HG02759 (cell line): ENCODE data around the gene EIPR1.

Experiments used
- ATAC-seq: cut with Tn5 transposase; IDR thresholded peaks from one replicate; pipeline ENCODE4 v1.9.1; 2021; ENCODE audit warnings: mild to moderate bottlenecking, moderate library complexity; ENCODE audit not compliant: unreplicated experiment

EIPR1 gene

GRCh38 chr2:3256605-3257004, 121.0 kb downstream of the EIPR1 start:
- no peak for ATAC-seq

- ATAC-seq: no peak
Measured at GRCh38 chr2:3256157-3256556, 121.5 kb downstream of the EIPR1 start.

GRCh38 chr2:3254442-3254941, 123.1 kb downstream of the EIPR1 start:
- ATAC-seq: peak; percentile 76

- ATAC-seq: no peak
Measured at GRCh38 chr2:3253913-3254441, 123.6 kb downstream of the EIPR1 start.

GRCh38 chr2:3251946-3252345, 125.7 kb downstream of the EIPR1 start:
- ATAC-seq: no peak

GRCh38 chr2:3249476-3249962, 128.1 kb downstream of the EIPR1 start:
- no peak for ATAC-seq

GRCh38 chr2:3248754-3249475, 128.7 kb downstream of the EIPR1 start:
- no peak for ATAC-seq

- ATAC-seq: no peak
Measured at GRCh38 chr2:3246928-3247714, 130.5 kb downstream of the EIPR1 start.

GRCh38 chr2:3246406-3246805, 131.2 kb downstream of the EIPR1 start:
- no peak for ATAC-seq

GRCh38 chr2:3244486-3244885, 133.1 kb downstream of the EIPR1 start:
- ATAC-seq: no peak

- ATAC-seq: no peak
Measured at GRCh38 chr2:3243804-3244203, 133.8 kb downstream of the EIPR1 start.

GRCh38 chr2:3242747-3243369, 134.8 kb downstream of the EIPR1 start:
- ATAC-seq: peak; percentile 78

GRCh38 chr2:3241971-3242746, 135.5 kb downstream of the EIPR1 start:
- peak; percentile 7 for ATAC-seq

GRCh38 chr2:3238951-3239841, 138.4 kb downstream of the EIPR1 start:
- peak; percentile 47 for ATAC-seq

- no peak for ATAC-seq
Measured at GRCh38 chr2:3236300-3237045, 141.1 kb downstream of the EIPR1 start.

- ATAC-seq: no peak
Measured at GRCh38 chr2:3233877-3234276, 143.7 kb downstream of the EIPR1 start.

- no peak for ATAC-seq
Measured at GRCh38 chr2:3229221-3229620, 148.4 kb downstream of the EIPR1 start.

GRCh38 chr2:3224681-3225080, 152.9 kb downstream of the EIPR1 start:
- ATAC-seq: no peak
